Measurements from ENCODE around the gene SCAMP3. TPM values are rescaled to one million over a fixed set of nuclear protein-coding genes. Genes with fewer than 3 reads are reported as not detected.
A peak's percentile ranks its signal among the peaks of the same experiment; 100 is the strongest.

SCAMP3 gene
- total RNA-seq, 1 donor from 2014 or later: 128 TPM

GRCh38 chr1:155286544-155286943 is 24.4 kb upstream of the SCAMP3 start:
- no peak for DNase-seq (ENCODE audit: extremely low read depth, low read depth, low spot score)

DNA sequence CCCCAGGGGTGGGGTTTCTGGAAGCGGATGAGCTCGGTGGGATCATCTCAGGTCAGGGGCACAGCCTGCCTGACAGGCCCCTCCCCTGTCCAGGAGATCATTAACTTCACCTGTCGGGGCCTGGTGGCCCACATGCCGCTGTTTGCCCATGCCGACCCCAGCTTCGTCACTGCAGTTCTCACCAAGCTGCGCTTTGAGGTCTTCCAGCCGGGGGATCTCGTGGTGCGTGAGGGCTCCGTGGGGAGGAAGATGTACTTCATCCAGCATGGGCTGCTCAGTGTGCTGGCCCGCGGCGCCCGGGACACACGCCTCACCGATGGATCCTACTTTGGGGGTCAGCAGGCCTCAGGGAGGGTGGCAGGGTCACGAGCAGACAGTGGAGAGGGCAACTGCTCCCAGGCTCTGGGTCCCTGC is 23.5 kb upstream of the SCAMP3 start:
- no peak for DNase-seq (ENCODE audit: extremely low read depth, low read depth, low spot score)

- DNase-seq (ENCODE audit: extremely low read depth, low read depth, low spot score): no peak
These were observed 22.9 kb upstream of the SCAMP3 start for GRCh38 chr1:155285063-155285462.

DNA sequence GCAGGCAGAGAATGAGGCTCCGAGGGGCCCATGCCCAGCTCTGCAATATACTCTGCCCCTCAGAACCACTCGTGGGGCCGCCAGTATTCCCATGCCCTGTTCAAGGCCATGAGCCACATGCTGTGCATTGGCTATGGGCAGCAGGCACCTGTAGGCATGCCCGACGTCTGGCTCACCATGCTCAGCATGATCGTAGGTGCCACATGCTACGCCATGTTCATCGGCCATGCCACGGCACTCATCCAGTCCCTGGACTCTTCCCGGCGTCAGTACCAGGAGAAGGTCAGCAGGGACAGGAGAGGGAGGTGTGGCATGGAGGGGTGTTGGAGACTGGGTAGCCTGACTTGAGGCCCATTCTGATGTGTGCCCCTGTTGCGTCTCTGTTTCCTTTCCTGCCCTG is 22.3 kb upstream of the SCAMP3 start:
- DNase-seq (ENCODE audit: extremely low read depth, low read depth, low spot score): no peak

DNA sequence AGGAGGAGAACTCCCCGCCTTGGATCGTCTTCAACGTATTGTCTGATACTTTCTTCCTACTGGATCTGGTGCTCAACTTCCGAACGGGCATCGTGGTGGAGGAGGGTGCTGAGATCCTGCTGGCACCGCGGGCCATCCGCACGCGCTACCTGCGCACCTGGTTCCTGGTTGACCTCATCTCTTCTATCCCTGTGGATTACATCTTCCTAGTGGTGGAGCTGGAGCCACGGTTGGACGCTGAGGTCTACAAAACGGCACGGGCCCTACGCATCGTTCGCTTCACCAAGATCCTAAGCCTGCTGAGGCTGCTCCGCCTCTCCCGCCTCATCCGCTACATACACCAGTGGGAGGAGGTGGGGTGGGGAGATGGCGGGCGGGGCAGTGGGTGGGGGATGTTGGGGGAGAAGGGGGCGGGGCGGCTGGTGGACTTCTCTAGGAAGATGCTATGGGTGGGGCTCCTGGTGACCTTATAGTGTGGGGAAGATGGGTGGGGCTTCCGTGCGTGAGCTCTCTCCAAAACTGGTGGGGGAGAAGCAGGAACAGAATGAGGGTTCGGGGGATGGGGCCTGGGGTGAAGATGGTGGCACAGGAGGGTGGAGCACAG is 20.4 kb upstream of the SCAMP3 start:
- no peak for DNase-seq (ENCODE audit: extremely low read depth, low read depth, low spot score)

- DNase-seq (ENCODE audit: extremely low read depth, low read depth, low spot score): no peak
These were observed 17.1 kb upstream of the SCAMP3 start for GRCh38 chr1:155279268-155279667.

DNA sequence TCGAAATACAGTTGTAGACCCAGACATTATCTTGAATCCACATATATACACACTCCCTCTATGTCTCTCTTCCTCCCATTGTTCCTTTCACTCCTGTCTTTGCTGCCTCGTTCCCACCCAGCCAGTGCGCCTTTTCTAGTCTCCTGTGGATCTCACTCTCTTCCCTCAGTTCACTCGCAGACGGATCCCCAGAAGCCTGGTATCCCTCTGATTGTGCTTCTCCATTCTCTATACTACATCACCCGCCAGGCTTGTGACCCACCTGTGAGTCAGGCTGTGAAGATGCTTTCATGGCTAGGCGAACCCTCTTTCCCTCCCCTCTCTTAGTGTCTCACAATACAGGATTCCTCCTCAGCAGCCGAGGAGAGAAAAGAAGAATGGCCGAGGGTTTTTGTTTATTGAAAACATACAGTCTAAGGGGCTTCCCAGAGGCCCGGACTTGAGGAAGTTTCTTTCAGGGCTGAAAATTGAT is 16.6 kb upstream of the SCAMP3 start:
- no peak for DNase-seq (ENCODE audit: extremely low read depth, low read depth, low spot score)

GRCh38 chr1:155277902-155278688 is 15.9 kb upstream of the SCAMP3 start:
- DNase-seq (ENCODE audit: extremely low read depth, low read depth, low spot score): no peak

DNA sequence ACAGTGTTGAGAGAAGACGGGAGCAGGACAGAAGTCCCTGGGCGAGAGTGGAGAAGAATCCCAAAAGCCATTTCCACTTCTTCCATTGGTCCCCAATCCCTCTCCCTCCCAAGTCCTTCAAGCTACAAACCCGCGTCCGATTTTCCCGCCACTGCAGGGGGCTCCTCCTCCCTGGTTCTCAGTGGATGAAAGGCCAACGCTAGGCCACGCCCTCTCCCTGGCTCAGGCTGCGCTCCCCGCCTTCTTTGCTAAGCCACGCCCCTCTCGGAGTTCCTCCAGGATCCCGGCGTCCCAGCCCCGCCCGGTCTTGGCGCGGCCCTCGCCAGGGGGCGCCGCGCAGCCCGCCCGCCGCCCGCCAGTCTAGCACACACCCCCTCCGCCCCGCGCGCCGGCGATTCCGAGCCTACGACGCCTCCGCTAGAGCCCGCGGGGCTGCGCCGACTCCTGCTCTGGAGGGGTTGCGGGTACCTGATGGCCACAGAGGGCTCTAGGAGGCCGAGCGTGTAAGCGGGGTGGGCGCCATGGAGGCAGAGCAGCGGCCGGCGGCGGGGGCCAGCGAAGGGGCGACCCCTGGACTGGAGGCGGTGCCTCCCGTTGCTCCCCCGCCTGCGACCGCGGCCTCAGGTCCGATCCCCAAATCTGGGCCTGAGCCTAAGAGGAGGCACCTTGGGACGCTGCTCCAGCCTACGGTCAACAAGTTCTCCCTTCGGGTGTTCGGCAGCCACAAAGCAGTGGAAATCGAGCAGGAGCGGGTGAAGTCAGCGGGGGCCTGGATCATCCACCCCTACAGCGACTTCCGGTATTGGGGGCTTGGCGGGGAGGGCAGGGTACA is 15.1 kb upstream of the SCAMP3 start, which contains the start of gene HCN3:
Gene HCN3, plus strand, starts transcription at position 394 of the 832 bp plus-strand sequence. Its CDS starts 128 bp downstream, at position 522.
- DNase-seq (ENCODE audit: extremely low read depth, low read depth, low spot score): peak; percentile 73

DNA sequence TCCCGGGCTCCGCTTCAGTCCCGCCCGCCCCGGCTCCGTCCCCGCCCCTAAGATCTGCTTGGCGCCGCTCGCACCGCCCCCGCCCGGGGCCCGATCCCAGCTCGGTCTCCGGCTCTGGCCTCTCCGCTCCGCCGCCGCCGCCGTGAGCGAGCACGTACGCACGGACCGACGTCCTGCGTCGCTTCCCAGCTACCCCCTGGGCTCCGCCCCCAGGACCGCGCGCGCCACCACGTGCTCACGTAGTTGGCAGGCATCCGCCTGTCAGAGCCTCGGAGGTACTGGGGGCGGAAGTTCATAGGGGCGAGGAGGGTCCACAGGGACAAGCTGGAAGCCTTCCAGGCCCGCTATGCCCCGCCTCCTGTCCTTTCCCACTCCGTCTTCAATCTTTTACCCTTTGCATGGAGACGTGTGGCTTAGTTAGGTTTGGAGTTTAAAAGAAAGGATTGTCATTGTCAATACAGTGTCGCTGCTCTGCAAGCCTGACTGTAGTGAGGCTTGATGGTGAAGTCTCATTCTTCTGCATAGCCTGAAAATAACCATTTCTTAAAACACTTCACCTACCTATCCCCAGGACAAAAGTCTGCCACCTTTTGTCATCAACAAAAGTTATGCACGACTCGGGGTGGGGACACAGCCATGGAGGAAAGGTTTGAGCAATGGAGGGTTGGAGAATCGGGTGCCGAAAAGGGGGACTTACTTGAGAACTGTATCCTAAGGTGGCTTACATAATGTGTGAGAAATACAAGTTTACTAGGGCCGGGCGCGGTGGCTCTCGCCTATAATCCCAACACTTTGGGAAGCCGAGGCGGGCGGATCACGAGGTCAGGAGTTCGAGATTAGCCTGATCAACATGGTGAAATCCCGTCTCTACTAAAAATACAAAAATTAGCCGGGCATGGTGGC is 11.4 kb upstream of the SCAMP3 start, which contains the start of gene CLK2:
Gene CLK2, minus strand, starts transcription at position 162 of the 903 bp plus-strand sequence. CDS start 2,527 bp downstream, outside the sequence.
- no peak for DNase-seq (ENCODE audit: extremely low read depth, low read depth, low spot score)

GRCh38 chr1:155272466-155273342 is 10.5 kb upstream of the SCAMP3 start:
- no peak for DNase-seq (ENCODE audit: extremely low read depth, low read depth, low spot score)

GRCh38 chr1:155269381-155269780 is 7.2 kb upstream of the SCAMP3 start:
- no peak for DNase-seq (ENCODE audit: extremely low read depth, low read depth, low spot score)

DNA sequence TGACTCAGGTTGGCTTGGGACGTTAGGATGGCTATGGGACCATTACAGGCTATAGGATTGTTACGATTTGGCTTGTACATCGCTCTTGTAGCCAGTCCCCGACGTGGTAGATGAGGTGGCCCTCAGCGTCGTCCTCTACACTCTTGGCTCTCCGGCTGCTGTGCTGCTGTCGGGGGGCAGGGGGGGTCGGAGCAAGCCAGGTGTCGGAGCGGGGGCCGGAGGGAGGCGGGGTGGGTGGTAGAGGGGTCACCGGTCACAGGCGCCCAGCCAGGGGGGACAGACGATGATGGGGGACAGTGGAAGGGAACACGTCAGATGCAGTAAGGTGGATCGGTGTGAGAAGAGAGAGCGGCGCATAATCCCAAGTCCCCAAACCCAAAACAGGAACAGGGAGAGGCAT is 6.5 kb upstream of the SCAMP3 start:
- DNase-seq (ENCODE audit: extremely low read depth, low read depth, low spot score): no peak

DNA sequence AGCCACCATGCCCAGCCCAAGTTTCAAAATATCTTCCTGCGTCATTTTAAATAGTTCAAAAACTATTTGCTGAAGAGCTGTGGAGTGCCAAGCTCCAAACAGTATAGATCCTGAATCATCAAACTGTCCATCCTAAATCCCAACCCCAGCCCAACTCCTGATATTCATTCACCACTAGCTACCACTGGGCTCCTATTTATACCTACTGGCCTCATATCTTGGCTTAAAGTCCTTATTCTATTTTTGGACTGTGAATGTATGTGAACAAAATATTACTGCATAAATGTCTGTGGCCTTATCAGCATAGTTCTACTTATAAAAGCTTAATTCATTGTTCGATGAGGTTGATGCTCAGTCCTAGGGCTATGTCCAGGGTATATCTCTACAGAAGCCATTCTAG is 5.2 kb upstream of the SCAMP3 start:
- no peak for DNase-seq (ENCODE audit: extremely low read depth, low read depth, low spot score)

DNA sequence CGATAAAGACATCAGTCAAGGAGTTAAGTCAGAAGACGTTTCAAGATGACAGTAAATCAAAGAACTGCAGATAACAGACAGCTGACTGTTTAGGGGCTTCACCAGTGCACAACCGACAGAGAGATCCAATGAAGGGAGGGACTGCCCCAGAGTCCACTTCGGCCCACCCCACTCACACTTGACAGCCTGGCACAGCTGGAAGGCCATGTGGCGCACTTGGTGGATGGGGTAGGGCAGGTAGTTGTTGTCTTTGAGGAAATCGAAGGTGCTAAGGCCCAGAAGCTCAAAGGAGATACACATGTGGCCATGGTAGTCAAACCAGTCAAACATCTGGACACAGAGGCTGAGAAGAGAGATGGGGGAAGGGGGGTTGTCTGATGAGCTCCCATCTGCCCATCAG is 4.4 kb upstream of the SCAMP3 start:
- no peak for DNase-seq (ENCODE audit: extremely low read depth, low read depth, low spot score)

- no peak for DNase-seq (ENCODE audit: extremely low read depth, low read depth, low spot score)
These were observed 907 bp upstream of the SCAMP3 start for GRCh38 chr1:155263067-155263466.

DNA sequence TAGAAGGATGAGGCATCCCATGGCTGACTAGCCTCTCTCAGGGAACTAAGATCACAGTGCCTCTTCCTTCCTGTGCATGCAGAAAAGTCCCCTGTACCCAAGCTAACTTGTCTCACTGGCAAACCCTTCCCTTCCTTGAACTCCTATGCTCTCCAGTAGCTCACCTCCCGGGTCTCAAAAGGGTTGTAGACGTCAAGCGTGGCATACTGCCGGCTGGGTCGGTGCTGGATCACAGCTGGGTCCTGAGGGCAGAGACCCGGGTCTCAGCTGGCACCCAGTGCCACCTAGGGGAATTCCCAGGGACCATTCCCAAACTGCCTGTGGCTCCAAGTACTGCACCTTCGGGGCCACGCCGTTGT is 688 bp downstream of the SCAMP3 start:
- DNase-seq (ENCODE audit: extremely low read depth, low read depth, low spot score): no peak

DNA sequence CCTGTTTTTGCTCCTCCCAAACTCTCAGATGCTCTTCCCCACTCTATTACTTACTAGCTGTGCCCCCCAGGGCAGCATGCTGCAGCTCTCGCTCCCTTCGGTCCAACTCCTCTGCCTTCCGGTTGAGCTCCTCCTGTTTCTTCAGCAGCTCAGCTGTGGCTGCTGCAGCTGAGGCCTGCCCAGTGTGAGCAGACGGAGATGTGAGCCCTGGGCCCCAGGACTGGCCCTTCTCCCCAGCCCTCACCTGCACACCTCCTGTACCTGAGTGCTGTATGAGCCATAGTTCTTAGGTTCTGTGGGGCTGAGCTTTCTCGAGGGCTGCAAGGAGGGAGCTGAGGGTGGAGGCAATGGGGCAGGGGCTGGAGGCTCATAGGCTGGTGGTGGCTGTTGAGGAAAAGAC is 1.9 kb downstream of the SCAMP3 start:
- DNase-seq (ENCODE audit: extremely low read depth, low read depth, low spot score): no peak
